ENCODE measurements around the gene TEAD1.

DNA sequence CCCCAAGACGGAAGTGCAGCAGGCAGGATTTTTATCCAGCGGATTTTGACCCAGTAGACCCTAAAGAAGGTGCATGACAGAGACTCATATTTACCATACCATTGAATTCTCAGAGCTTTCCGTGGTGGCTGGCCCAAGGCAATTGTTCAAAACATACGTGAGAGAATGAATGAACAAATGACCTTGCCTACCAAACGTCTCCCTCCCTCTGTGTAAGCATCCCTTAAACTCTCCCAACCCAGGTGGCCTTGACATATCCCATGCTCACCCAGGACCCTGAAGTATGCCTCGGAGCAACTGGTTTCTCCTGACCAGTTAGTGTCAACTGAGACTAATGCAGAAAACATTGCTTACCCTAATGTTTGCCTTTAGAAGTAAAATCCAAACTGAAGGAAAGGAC, 154.9 kb downstream of the TEAD1 start:
- TF ChIP-seq, protein P1, sequence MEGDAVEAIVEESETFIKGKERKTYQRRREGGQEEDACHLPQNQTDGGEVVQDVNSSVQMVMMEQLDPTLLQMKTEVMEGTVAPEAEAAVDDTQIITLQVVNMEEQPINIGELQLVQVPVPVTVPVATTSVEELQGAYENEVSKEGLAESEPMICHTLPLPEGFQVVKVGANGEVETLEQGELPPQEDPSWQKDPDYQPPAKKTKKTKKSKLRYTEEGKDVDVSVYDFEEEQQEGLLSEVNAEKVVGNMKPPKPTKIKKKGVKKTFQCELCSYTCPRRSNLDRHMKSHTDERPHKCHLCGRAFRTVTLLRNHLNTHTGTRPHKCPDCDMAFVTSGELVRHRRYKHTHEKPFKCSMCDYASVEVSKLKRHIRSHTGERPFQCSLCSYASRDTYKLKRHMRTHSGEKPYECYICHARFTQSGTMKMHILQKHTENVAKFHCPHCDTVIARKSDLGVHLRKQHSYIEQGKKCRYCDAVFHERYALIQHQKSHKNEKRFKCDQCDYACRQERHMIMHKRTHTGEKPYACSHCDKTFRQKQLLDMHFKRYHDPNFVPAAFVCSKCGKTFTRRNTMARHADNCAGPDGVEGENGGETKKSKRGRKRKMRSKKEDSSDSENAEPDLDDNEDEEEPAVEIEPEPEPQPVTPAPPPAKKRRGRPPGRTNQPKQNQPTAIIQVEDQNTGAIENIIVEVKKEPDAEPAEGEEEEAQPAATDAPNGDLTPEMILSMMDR (IDR thresholded peaks at IDR 0.05) = no peak
- no peak for TF ChIP-seq REST (IDR thresholded peaks at IDR 0.05)
- TF ChIP-seq RFX5 (IDR thresholded peaks at IDR 0.05) = no peak
- no peak for TF ChIP-seq ZSCAN20 (CRISPR knock-in tag; IDR thresholded peaks at IDR 0.05)
- TF ChIP-seq, protein P2, sequence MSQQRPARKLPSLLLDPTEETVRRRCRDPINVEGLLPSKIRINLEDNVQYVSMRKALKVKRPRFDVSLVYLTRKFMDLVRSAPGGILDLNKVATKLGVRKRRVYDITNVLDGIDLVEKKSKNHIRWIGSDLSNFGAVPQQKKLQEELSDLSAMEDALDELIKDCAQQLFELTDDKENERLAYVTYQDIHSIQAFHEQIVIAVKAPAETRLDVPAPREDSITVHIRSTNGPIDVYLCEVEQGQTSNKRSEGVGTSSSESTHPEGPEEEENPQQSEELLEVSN (IDR thresholded peaks at IDR 0.05; ENCODE audit: borderline replicate concordance, low read depth) = no peak
- TF ChIP-seq POLR2A (IDR thresholded peaks at IDR 0.05; ENCODE audit: low read length) = no peak
- no peak for TF ChIP-seq CHD2 (IDR thresholded peaks at IDR 0.05; ENCODE audit: low read length, partially characterized antibody)

All from A549 (cell line).